DMS114 treated with DMSO at 0.1 percent for 48 hours (cell line): ENCODE data around the gene ERO1B.
"Not testable (repeated sequence)": the region's sequence is repeated elsewhere in the genome, so short reads cannot be mapped to it uniquely, and the experiment has no call there.

Experiments
- DNase-seq: peaks from one replicate; lab custom pipeline; 2025; ENCODE audit not compliant: unreplicated experiment; lab: John Stamatoyannopoulos, UW

ERO1B gene, protein sequence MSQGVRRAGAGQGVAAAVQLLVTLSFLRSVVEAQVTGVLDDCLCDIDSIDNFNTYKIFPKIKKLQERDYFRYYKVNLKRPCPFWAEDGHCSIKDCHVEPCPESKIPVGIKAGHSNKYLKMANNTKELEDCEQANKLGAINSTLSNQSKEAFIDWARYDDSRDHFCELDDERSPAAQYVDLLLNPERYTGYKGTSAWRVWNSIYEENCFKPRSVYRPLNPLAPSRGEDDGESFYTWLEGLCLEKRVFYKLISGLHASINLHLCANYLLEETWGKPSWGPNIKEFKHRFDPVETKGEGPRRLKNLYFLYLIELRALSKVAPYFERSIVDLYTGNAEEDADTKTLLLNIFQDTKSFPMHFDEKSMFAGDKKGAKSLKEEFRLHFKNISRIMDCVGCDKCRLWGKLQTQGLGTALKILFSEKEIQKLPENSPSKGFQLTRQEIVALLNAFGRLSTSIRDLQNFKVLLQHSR

DNA sequence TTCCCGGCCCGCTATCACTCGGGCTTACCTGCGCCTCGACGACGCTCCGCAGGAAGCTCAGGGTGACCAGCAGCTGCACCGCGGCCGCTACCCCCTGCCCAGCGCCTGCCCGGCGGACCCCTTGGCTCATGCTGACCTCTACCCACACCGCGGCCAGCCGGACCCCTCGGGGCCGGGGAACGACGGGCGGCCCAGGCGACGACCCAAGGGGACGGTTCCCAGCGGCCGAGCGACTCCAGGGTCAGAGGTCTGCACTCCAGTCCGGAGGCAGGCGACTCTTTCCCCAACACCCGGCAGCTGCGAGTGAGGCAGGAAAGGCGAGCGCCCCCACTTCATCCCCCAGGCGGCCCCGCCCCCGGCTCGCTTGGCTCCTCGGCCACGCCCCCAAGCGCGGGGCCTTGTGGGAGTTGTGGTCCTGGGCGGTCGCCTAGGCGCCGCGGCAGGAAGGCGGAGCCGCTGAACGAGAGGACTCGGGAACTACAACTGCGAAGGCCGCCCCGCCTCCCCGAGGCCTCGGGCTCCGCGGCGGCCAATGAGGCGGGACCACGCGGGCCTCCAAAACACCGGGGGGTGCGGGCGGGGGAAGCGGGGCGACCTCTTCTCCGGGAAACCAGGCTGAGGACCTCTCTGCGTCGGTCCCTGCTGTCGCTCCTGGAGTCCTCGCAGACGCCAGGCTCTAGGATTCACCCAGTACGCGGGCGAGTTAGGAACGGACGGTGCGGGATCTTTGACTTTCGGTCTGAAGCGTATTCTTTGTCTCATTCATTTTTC is at the start of gene ERO1B:
ERO1B (minus strand) TSS at position 305 of the 771 bp plus-strand sequence; CDS start at position 130, 175 bp downstream.
- peak; percentile 80 for DNase-seq

DNA sequence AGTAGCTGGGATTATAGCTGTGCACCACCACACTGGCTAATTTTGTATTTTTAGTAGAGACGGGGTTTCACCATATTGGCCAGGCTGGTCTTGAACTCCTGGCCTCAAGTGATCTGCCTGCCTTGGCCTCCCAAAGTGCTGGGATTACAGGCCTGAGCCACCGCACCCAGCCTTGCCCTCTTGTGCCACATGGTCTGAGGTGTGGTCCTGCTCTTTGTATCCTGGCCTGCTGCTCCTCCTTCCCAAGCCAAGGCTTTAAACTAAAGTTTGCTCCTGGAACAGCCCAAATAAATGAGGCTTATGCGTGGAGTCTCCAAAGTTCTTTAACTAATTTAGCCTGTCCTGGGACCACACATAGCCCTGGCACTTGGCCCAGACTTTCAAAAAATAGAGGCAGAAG is 49.7 kb upstream of the ERO1B start:
- DNase-seq: not testable (repeated sequence)

DNA sequence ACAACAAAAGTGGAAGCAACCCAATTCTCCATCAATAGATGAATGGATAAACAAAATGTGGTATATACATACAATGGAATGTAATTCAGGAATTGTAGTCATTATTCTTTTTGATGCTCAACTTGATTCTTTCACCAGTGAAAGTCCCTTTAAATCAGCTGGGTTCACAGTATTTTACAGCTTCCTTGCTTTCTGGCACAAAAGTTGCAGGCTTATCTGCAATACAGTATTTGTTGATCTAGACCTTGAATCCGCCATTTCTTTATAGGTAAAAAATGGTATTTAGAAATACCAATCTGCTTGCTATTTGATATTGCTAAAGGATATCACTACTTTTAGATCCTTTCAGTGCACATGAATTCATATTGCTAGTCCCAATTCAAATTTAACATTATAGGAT is 44.7 kb upstream of the ERO1B start:
- no peak for DNase-seq

DNA sequence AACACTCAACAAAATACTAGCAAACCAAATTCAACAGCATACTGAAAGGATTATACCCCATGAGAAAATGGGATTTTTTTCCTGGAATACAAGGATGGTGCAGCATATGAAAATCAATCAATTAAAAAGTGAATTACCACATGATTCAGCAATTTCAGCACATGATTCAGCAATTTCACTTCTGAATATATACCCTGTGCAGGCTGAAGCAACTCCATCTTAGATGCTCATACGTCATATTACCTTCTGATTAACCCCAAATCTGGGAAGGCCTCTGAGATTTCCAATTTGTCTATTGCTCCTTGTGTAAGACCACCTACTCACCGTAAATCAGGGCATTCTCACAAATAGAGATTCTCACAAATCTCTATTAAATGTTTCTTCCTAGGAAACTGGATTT is 43.8 kb upstream of the ERO1B start:
- DNase-seq: no peak

DNA sequence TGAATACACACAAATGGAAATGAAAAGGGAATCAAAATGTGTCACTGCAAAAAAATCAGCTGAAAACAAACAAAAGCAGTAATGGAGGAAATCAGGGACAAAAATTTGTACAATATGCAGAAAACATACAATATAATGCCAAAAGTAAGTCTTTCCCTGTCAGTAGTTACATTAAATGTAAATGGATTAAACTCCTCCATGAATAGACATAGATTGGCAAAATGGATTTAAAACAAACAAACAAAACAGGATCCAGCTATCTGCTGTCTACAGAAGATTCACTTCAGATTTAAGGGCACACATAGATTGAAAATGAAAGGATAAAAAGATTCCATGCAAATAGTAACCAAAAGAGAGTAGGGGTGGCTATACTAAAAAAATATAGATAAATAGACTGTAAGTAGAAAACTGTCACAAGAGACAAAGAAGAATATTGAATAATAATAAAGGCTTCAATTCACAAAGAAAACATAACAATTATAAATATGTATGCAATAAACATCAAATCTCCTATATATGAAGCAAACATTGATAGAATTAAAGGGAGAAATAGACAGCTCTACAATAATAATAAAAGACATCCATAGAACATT is 42.2 kb upstream of the ERO1B start:
- DNase-seq: no peak

DNA sequence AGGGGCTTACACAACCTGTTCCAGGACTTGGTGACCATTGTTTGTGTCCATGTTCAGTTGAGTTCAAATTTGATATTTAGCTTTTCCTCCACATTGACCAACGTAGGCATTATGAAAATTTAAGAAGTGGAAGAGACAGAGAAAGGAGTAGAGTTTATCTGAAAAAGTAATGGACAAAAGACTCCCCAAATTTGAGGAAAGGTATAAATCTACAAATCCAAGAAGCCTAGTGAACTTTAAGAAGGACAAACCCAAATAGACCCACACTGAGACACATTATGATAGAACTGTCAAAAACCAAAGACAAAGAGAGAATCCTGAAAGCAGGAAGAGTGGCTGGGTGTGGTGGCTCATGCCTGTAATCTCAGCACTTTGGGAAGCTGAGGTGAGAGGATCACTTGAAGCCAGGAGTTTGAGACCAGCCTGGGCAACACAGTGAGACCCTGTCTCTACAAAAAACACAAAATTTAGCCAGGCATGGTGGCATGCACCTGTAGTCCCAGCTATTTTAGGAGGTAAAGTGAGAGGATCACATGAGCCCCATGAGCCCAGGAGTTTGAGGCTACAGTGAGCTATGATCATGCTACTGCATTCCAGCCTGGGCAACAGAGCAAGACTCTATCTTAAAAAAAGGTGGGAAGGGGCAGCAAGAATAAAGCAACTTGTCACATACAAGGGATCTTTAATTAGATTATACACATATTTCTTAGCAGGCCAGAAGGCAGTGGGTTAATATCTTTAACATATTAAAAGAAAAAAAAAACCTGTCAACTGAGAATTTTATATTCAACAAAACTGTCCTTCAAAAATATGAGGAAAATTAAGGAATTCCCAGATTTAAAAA is 41.0 kb upstream of the ERO1B start:
- no peak for DNase-seq

DNA sequence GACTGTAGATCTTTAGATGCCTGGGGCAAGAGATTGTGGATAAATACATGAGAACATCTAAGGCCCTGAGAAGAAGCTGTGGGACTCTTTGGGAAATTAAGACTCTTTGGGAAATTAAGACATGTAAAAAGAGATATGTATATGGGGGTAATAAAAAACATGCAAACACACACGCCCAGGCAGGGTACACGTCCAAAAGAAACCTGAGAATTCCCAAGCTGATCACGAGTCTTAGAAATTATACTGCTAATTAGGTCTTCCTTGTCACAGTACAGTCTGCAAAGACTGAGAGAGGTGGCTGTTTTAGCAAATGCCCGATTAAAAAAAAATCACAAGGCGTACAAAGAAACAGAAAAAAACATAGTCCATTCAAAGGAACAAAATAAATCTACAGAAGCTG is 39.3 kb upstream of the ERO1B start:
- DNase-seq: no peak

DNA sequence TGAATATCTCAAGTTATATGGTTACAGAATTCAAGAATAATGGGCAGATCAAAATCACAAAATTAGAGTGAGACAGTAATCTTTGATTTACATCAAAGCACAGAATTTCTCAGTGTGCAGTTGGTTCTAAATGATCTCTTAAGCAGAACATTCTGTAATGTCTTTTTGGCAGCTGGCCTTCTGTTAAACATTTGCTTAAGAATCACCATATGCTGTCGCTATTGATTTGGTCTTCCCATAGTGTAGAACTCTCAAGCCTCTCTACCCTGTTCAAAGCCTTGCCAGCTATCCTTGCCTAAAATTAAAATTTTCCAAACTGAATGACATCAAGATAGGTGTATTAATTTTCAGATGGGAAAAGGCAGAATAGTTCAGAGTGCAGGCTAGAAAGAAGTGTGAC is 38.9 kb upstream of the ERO1B start:
- DNase-seq: no peak

DNA sequence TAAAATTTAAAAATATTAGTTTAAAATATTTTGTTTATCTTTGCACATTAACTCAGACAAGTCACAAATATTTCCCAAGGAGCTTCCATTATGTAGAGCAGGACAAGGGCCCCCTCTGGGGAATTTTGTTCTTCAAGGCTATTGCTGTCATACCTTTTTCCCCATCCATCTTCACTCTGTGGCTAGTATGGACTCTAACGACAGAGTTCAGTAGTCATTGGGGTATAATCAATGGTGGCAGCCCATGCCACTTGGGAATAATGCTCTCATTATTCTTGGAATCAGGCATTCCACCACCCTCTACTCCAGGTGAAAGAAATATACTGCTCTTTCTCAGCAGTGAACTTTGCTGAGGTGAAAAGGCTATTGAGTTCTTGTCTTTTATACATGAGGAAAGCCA is 38.5 kb upstream of the ERO1B start:
- DNase-seq: no peak

DNA sequence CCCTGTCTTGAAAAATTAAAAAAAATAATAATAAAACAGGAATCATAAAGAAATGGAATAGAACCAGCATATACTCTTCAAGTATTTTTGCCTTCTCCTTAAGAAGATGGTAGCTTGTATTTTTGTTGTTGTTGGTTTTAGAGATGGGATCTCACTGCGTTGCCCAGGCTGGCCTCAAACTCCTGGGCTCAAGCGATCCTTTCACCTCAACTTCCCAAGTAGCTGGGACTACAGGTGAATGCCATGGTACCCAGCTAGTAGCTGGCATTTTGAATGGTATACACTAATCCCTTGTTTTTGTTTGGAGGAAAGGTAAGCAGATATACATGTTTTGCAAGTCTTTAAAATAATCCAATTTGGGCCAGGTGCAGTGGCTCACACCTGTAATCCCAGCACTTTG is 34.7 kb upstream of the ERO1B start:
- no peak for DNase-seq

DNA sequence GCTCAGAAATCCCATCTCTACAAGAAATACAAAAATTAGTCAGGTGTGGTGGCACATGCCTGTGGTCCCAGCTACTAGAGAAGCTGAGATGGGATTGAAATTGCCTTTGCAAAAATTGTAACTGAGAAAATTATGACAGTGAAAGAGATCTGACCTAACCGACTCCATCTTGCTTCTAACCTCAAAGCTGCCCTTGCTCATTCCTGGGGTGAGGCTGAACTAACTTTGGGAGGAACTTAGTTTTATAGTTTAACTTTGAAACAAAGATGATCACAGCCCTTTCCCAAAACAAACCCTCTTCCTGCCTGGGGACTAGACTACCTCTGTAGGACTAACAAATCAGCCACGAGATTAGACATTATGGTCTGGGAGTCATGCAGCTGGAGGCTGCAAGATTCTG is 33.8 kb upstream of the ERO1B start:
- DNase-seq: no peak

DNA sequence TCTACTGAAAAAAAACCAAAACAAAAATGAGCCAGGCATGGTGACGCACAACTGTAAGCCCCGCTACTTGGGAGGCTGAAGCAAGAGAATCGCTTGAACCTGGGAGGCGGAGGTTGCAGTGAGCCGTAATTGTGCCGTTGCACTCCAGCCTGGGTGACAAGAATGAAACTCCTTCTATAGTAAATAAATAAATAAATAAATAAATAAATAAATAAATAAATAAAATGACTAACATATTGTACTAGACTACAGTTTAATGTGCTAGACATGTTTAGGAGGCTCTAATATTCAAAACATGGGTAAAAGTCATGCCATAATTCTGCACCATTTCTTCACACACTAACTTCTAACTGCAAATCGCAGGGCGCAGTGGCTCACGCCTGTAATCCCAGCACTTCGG is 33.3 kb upstream of the ERO1B start:
- DNase-seq: no peak

DNA sequence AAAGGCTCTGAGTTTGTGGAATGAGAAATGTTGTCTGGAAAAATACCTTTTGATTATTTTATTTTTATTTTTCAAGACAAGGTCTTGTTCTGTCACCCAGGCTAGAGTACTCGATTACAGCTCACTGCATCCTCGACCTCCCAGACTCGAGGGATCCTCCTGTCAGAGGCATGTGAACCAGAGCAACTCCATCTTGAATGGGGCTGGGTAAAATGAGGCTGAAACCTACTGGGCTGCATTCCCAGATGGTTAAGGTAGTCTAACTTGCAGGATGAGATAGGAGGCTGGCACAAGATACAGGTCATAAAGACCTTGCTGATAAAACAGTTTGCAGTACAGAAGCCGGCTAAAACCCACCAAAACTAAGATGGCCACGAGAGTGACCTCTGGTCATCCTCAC is 32.3 kb upstream of the ERO1B start:
- DNase-seq: not testable (repeated sequence)

DNA sequence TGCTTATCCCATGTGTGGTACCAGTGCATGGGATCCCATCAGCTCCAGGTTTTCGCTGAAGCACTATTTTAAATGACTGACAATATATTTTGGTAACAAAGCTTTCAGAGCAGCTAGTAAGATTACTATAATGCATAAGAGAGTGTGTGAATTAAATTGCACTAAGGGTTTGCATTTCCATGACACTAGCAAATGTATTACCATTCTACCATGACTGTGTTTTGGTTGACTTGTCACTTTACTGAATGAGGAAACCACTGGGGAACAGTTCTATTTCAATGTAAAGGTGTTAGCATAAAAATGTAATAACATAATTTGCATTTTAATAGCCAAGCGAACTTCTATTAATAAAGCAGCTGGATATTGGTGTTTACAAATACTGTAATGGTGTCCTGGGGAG is 31.7 kb upstream of the ERO1B start:
- DNase-seq: no peak

DNA sequence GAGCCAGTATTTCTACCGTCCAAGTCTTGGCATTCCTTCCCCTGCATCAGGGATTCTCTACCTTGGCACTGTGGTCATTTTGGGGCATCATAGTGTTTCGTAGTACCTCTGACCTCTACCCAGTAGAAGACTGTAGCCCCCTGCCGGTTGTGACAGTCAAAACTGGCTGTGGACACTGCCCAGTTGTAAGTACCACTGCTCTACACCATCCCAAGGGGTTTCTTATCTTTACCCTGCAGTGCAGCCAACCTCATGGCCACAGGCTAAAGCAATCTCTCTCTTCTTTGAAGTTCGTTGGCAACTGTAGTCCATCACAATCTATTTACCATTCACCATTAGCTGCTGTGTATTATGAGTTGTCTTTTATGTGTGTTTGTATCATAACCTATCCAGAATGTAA is 29.3 kb upstream of the ERO1B start:
- no peak for DNase-seq

DNA sequence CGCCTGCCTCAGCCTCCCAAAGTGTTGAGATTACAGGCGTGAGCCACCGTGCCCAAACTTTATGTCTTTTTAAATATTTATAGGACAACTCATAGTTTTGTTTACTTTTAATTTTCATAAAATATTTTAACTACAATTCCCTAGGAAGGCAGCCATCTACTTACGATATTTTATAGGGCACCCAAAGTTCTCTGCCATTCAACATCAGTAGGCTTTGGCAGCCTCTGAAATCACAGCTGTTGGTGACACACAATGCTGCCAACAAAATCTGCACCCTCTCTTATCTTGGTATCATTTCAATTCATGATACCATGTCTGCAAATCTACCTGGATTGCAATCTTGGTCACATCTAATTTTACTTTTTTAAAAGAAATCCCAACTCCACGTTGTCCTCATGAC is 27.1 kb upstream of the ERO1B start:
- no peak for DNase-seq

DNA sequence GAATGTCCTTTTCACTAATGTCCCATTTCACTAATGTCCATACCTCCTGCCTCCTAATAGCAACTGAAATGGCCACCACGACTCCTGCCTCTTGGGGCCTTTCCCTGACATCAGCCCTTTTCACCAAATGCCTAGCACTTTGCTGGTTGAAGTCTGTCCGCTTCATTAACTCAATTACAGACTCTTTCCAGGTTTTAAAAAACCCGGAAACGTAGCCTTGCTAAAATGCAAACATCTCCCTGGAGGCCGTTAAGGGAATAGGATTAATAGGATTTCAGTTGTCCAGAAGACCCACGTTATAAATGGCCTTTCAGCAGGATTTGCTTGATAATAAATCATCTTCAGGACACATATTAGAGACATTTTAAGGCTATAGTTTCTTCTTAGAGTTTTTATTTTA is 25.7 kb upstream of the ERO1B start:
- no peak for DNase-seq

DNA sequence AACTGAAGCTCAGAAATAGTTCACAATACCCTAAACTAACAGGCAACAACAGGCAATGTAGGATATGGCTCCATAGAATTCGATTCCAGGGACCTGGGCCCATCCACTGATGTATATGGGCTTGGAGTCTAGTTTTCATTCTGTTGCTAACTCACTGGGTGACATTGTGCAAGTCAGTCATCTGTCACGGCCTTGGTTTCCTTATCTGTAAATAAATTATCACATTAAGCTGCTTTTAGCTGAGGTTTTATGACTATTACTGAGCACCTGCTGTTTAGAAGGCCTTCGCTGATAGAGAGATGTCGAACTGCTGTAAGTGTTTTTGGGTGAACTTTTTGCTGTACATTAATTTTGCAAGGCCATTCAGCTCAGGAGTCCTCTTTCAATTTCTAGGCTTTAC is 22.9 kb upstream of the ERO1B start:
- no peak for DNase-seq

DNA sequence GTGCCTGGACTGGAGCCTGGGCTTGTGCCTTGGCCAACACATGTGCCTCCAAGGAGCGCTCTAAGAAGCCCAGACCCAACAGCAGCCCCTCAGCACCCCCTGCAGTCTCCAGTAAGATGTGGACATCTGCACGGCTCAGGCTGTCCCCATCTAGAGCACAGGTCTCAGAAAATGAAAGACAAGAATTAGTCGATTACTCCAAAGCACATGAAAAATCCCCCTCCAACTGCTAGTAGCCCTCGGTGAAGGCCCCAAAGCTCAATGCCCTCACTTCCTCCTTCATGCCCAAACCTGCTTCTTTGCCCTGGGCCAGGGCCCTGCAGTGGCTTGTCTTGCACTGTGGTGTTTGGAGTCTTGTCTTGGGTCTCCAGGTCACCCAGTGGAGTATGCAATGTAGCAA is 21.9 kb upstream of the ERO1B start:
- no peak for DNase-seq

DNA sequence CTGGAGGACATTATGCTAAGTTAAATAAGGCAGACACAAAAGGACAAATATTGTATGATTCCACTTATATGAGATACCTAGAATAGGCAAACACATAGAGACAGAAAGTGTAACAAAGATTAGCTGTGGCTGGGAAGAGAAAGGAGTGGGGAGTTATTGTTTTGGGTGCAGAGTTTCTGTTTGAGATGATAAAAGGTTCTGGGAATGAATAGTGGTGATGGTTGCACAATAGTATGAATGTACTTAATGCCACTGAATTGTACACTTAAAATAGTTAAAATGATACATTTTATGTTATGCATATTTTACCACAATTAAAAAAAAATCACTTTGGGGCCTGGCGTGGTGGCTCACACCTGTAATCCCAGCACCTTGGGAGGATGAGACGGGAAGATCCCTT is 21.2 kb upstream of the ERO1B start:
- no peak for DNase-seq

DNA sequence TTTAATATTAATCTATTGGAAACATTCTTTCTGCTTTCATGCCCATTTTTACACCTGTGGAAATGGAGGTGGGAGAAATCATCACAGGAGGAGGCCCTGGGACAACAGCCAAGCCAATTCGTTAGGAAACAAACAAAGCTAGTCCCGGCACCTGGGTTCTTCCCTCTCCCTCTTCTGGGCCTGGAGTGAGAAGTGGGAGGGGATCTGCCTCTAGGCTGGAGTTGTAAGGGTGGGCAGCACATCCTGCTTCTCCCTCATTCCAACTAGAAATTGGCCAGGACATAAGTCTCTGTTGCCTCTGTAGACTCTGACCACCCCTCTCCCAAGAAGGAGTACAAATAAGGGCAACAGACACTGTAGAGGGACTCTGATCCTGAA is 20.2 kb upstream of the ERO1B start:
- DNase-seq: no peak
